Effector CD4-positive, alpha-beta T cell (primary cell): ENCODE data around the gene NOTCH1.
"Not testable (repeated sequence)": the region's sequence is repeated elsewhere in the genome, so short reads cannot be mapped to it uniquely, and the experiment has no call there.

ENCODE experiments used
- DNase-seq: peaks from one replicate; pipeline ENCODE4 v3.0.0-alpha.2; 2020

Gene NOTCH1

DNA sequence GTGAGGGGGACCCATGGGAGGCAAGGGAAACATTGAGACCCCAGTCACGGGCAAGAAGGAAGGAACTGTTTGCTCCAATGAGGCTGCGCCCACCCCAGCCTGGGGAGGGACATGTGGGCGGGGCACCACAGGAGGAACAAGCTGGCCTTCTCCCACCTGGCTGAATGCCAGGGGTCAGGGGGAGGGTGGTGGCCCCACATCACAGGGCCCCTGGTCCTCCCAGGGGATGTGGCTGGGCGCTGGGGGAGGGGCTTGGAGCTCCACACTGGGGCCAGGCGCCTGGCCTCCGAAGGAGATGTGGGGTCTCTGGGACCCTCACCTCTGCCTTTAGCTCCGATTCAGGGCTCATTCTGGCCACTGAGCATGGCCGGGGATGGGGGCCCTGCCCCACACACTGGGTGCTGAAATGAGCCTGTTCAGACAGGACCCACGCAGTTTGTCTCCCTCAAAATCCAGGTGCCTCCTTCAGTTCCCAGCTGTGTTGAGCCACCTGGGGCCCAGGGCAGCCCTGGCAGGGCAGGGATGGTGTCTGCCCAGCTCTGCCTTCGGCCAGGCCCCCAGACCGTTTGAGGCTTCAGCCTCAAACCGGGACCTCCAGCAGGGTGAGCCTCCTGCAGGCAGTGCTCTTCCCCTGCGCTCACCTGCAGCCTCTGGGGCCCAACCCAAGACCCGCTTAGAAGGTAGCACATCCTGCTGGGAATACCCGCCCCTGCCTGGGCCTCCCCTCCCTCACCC, 33.2 kb upstream of the NOTCH1 start:
- DNase-seq = no peak

DNA sequence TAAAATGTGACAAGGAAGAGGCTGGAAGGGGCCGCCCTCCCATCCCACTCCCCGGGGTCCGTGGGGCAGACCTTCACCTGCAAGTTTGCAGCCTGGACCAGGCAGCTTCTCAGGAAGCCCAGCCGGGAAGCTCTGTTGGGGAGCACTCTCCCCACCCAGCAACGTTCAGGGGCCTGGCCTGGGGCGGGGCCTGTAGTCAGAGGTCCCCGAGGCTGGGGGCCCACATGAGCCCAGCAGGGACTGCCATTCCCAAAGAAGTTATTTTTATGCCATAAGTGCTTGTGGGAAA, 32.7 kb upstream of the NOTCH1 start:
- no peak for DNase-seq

DNA sequence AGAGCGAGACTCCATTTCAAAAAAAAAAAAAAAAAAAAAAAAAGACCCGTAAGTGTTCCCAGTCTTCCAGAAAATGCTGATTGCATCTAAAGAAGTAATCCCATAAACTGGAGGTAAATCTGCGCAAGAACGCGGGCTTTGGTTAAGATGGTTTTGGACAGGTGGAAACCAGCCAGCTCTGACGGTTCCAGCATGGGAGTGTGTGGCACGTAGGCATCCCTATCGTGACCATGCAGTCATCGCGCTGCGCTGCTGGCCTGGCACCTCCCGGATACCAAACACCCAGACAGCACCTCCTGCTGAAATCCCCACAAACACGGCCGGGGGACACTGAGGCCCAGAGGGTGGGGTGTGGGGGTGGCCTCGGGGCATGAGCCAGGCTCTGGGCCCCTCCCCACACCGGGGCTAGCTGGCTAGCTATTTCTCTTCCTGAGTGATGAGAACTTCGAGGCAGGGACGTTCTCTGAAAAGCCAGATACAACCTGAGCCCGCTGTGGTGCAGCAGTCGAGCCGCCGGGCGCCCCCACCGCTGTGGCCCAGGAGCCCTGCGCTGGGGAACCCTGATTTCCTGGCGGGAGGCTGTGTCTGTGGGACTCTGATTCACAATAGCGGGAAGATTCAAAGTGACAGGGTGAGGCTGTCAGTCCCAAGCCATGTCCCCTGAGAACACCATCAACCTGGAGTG, 32.2 kb upstream of the NOTCH1 start:
- no peak for DNase-seq

DNA sequence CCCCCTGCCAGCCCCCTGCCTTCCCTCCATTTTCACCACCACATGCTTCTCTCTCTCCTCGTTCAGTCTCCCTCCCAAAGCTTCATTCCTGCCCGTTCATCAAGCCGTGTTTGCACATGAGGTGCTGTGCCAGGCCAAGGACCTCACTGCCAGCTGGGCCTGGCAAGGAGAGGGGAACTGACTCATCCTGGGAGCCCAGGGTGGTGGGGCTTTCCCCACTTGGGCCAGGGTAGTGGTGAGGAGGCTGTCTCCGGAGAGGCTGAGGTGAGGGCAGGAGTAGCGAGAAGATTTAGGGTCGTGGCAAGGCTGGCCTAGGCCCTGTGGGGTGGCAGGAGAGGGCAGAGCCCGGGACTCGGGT, 30.4 kb upstream of the NOTCH1 start:
- DNase-seq = no peak

DNA sequence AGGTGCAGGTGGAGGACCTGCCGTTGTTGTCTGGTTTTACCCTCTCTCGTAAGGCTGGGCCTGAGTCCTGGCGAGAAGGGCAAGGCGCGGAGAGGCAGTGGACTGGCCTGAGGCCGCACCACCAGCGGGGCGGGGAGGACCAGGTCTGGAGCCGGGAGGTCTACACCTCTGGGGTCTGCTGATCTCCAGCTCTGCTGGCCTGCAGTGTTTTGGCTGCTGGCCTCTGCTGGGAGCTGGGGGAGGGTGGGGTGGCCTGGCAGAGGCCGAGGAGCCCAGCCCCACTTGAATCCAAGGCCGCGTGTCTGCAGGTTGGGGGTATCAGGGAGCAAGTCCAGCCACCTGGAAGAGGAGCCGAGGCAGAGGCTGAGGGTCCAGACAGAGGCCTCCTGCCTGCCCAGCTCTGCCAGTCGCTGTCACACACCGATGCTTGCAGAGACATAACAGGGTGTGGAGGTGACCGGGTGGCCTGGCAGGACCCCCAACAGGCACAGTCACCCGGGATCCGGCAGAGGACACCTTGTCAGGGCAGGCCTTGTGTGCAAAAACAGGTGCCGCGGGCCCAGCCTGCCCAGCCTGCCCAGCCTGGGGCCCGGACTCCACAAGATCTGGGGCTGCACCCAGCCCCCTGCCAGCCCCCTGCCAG, 29.9 kb upstream of the NOTCH1 start:
- DNase-seq = no peak

DNA sequence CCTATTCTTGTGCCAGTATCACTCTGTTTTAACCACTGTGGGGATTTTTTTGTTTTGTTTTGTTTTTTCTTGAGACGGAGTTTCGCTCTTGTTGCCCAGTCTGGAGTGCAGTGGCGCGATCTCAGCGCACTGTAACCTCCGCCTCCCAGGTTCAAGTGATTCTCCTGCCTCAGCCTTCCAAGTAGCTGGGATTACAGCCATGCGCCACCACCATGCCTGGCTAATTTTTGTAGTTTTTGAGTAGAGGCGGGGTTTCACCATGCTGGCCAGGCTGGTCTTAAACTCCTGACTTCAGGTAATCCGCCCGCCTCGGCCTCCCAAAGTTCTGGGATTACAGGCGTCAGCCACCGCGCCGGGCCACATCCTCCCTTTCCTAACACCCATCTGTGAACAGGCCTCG, 28.8 kb upstream of the NOTCH1 start:
- not testable (repeated sequence) for DNase-seq

DNA sequence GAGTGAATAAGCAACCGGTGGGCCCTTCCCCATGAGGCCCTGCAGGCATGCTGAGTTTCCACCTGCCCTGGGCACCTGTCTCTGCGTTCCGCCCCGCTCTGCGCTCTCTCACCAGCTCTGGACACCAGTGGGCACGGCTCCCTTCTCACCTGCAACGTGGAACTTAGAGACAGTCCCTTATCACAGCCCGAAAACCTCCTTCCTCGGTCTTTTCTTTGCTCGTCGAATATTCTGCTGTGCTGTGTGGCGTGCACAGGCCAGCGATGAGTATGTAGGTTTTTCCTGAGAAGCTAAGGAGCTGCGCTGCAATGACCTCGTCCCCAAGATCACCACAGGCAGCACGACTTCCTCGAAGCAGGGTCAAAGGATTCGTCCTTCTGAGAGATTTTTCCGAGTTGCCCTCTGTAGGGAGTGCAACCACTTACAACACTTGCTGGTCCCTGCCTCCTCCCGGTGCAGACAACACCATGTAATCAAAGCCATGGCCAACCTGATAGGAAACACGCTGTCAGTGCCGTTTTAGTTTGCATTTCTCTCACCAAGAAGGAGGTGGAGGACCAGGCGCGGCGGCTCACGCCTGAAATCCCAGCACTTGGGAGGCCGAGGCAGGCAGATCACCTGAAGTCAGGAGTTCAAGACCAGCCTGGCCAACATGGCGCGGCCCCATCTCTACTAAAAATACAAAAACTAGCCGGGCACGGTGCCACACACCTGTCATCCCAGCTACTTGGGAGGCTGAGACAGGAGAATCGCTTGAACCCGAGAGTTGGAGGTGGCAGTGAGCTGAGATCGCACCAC, 27.2 kb upstream of the NOTCH1 start:
- no peak for DNase-seq

DNA sequence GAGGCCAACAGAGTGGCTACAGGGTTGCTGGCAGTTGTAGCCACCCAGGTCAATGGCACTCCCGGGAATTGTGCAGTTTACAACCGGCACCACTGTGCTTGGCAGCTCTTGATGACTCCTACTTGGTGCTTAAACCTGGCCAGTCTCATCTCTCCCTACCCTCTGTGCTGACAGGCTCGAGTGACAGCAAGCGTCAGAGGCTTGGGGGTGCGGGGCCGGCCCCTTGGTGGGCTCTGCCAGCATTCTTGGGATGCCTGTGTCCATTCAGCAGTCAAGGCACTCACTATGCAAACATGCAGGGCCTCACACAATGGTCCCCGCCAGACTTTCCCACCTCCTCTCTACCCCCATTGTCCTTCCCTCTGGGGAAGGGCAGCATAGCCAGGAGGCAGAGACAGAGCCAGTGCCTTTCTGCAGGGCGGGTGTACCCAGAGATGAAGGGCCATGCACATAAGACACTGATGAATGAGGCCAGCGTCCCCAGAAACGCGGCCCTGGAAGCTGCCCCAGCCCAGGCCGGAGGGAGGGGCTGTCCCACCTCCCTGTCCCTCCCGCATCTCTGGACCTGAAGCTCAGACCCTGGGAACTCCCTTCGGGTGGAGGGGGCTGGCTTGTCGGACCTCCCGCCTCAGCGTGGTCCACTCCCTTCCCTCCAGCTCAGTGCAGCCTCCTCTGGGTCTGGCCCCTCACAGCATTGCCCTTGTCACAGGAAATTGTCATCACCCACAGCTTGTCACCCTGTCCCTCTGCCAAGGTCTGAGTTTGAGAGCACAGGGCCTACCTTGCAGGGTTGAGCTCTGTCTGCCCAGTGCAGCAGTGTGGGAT, 26.4 kb upstream of the NOTCH1 start:
- no peak for DNase-seq

DNA sequence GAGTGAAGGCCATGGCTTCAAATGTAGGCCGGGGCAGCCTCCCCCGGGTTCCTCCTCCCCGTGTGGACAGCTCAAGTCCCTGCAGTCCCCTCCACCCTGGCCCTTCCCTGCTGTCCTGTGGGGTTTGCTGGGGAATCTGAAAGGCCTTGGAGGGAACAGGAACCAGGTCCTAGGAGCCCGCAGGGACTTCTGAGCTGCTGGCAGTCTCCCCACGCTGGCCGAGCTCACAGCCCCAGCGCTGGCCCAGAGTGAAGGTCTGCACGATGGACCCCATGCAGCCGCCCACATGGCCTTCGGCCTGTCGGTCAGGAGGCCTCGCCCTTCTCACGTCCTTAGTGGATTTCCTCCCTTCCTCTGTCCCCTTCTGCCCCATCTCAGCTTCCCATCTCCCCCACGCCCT, 25.7 kb upstream of the NOTCH1 start:
- DNase-seq = no peak

DNA sequence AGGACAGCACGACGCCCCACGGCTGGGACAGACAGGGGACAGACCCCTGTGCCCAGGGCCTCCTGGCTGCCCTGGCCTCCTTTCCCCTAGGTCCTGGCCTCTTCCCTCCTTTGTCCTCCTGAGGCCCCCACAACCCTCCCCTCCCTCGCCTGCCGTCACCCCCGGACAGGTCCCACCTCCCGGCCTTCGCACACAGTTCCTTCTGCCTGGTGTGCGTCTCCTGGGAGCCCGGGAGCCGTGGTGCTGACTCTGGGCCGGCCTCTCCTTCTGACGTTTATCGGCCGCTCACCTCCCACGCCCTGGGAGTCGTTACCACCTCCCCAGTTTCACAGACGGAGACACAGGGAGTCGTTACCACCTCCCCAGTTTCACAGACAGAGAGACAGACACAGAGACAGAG, 25.1 kb upstream of the NOTCH1 start:
- no peak for DNase-seq

DNA sequence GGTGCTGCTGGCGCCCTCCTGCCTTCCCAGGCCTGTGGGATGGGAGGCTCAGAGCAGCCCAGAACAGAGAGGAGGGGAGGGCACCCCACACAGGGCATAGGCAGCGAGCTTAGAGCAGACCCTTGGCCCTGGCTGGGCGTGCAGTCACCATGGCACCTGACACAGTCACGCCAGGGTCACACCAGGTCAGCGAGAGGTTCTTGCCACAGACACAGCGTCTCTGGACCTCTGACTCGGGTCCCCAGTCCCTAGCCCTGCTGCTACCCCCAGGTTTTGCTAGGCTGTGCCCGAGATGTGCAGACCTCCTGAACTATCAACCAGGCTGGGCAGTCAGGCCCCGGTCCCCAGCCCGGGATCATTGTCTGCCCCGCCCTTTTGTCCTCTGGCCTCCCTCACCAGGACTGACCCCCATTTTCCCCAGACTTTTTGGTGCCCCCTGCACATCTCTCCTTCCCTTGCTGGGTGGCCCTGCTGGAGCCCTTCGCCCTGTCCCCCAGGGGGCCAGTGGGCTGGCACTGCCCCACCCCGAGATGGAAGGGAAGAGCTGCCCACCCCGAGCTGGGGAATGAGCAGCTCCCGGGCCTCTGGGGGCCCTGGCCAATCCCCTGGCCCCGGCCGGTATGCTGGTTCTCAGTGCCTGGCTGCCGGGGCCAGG, 24.5 kb upstream of the NOTCH1 start:
- DNase-seq = no peak

DNA sequence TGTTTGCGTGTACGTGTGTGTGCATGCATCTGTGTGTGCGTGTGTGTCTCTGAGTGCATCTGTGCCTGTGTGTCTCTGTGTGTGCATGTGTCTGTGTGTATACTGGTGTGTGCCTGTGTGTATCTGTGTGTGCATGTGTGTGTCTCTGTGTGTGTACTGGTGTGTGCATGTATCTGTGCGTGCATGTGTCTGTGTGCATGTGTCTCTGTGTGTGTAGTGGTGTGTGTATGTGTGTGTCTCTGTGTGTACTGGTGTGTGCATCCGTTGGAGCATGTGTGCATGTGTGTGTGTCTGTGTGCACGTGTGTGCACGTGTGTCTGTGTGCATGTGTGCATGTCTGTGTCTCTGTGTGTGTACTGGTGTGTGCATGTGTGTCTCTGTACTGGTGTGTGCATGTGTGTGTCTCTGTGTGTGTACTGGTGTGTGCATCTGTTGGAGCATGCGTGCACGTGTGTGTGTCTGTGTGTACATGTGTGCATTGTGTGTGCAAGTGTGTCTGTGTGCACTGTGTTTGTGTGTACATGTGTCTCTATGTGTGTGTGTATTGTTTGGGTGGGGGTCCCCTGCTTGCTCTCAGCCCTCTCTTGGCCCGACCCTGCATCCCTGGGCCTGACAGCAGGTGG, 23.8 kb upstream of the NOTCH1 start:
- DNase-seq = no peak

DNA sequence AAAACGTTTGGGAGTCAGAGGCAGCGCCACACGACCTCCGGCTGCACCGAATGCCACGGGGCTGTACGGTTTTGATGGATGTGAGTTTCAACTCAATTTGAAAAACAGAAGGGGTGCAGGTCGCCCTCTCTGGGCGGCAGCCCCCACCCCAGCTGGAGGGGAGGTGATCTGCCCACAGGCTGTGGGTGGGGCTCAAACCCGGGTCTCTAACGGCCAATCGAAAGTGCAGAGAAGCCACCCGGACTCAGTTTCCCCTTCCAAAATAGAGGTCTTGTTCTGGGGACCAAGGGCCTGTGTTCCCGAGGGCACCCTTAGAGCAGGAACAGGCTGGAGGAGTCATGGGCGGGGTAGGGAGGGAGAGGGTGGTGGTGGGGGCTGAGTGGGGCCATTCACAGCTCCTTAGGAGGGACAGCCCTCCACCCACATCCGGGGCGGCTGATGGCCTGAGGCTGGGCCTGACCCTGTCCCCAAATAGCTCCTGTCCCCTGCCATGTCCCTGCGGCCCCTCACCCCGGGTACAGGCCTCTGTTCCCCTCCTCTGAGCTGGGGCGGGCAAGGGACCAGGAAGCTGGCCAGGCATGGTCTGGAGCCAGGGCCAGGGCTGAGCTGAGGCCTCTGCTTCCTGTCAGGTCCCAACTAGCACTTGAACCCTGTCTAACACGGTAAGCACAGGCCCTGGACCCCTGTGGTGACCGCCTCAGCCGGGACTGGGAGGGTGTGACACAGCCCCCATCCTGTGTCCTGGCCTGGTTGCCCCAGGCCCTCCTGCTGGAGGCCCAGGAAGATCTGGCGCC, 22.6 kb upstream of the NOTCH1 start:
- DNase-seq = no peak

DNA sequence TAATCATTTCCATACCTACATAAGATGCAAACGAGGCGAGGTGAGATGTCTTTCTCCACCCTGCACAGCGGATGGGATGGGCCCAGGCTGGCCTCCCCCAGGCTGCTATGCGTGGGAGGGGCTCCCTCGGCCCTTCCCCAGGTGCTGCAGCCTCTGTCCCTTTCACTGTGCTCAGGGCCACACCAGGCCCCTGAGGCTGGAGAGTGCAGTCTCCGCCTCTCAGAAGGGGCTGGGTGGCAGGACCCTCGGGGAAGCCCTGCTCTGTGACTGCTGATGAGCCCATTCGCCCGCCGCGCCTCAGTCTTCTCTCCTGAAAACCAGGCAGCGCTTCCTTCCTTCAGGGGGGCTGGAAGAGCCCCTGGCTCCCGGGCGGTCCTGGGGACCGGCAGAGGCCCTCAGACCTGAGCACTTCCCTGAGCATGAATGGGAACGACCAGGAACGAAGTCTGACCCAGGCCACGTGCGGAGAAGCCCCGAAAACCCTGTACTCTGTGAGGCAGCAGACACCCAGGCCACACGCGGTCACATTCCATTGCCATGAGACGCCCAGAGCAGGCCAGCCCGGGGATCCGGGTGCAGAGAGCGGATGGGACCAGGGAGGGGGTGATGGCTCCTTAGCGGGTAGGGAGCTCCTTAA, 21.9 kb upstream of the NOTCH1 start:
- DNase-seq = no peak

DNA sequence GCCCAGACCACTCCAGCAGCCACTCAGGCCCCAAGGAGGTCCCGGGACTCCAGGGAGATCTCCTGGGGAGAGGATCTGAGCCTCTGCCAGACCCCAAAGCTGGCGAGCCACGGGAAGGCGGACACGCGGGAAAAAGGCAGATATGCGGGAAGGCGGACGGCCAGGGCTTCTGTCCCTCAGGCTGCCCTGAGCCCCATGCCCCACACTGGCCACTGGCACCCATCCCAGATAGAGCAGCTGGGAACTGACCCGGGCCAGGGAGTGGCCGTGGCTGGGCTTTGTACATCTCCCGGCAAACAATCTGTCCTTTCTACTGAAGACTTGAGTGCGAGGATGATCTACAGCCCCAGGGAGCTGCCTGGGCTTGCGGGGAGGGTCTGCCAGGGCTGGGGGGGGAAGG, 21.1 kb upstream of the NOTCH1 start:
- no peak for DNase-seq

DNA sequence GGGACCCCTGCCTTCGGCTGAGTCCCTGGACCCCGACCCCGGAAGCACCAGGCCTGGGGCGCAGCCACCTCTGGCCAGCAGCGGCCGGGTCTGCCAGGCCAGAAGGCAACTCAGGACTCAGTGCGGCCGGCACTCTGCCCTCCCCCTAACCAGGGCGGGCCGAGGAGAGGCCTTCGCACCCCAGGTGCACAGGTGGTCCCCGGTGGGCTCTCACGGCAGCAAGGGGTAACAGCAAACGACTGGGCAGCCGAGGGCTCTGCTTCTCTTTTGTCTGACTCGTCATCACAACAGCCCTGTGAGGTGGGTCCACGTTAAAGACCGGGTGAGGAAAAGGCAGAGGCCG, 20.7 kb upstream of the NOTCH1 start:
- no peak for DNase-seq

DNA sequence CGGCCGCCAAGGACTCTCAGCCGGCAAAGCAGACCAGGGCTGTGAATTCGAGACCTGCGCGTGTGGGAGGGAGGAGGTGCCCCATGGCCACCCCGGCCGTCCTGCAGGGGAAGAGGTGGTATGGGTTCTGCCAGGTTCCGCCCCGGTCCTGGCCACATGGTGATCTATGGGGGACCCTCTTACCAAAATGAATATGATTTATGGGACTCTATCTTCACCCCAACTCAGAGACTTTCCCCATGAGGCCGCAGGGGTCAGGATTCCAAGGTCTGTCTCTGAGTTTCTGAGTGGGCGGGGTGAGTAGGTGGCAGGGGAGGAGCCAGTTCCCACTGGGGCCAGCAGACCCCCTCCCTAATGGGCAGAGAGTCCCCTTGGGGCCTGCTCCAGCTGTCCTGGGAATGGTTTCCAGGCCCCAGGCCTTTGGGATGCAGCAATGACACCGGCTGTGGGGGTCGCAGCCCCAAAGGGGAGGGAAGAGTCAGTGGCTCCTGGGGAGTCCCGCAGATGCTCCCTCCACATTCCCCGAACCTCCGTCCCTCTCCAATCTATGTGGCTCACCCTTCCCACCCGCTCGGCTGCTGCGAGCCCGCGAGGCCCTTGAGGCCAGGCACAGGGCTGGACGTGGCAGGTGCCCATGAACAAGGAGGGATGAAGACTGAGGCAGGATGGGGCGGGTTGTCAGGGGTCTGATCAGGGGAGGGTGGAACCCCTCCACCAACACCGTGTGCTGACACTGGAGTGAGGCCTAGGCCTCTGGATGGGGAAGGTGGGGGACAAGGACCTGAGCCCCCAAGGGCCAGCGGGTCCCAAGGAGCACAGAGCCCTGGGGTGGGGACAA, 20.1 kb upstream of the NOTCH1 start:
- no peak for DNase-seq

DNA sequence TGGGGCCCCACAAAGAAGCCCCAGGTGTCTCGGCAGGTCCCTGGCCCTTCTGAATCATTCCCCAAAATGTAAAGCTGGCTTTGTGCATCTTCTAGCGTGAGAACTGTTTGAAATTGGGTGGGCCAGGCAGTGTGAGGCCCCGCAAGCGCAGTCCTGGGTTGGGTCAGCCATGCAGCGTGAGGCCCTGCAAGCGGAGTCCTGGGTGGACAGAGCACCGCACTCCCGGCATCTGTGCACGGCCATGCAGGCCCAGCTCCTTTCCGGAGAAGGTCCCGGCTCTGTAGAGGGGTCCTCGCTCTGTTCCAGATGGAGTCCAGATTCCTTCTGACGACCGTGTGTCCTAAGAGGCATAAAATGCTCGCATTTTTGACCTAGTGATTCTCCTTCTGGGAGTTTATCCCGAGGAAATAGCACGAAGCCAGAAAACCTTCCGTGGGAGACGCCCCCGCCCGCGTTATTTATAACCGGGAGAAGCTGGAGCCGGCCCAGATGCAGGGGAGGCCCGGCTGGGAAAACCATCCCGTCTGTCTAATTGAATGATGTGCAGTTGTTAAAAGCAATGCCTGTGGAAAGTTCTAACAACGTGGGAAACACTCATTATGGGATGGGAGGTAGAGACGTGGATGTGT, 19.4 kb upstream of the NOTCH1 start:
- no peak for DNase-seq

DNA sequence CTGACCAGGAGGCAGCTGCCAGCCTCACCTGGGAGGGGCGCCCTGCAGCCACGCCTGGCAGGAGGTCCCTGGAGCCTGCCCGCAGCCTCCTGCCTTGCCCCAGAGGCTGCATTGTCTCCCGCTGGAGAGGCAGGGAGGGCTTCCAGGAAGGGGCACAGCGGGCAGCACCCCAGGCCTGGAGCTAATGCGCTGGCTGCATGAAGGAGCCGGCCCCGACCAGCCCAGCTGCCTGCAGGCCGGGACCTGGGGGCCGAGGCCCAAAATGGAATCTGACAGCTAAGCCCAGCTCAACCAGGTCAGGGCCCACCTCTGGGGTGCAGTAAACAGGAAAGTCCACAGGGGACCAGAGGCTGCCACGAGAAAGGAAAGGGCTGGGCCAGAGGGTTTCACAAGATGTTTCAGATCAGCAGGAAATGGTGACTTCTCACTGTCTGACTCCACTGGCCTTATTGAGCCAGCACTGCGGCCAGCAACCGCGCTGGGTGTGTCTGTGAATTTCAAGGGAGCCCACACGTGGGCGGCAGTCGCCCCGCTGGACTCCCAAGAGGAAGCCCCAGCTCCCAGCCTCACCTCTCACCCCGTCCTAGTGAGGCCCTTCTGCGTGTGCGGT, 18.6 kb upstream of the NOTCH1 start:
- no peak for DNase-seq
